B cell (primary cell): ENCODE measurements around the gene RNF181. TPM values are rescaled to one million over a fixed set of nuclear protein-coding genes. Genes with fewer than 3 reads are reported as not detected.

Experiments used
- ATAC-seq: fragments of 200-7000 bp; cut with Tn5 transposase; one replicate; pipeline ENCODE4 v1.10.0; 2021; ENCODE audit warnings: low read depth, mild to moderate bottlenecking, moderate number of reproducible peaks, moderate library complexity
- CTCF ChIA-PET: fragments of 350-600 bp; sonication (Branson Sonifier 250); formaldehyde crosslinking; loops from one replicate; lab custom pipeline; 2021; ENCODE audit warnings: antibody characterized with exemption, inconsistent platforms; lab: Charles Lee
- POLR2A ChIA-PET: fragments of 350-600 bp; sonication (Branson Sonifier 250); formaldehyde crosslinking; loops from one replicate; lab custom pipeline; 2021; ENCODE audit warnings: antibody characterized with exemption; lab: Charles Lee
- DNase-seq: peaks from one replicate; pipeline ENCODE4 v3.0.0; 2013
- H2AFZ ChIP-seq: 2 replicates; pipeline ENCODE4 v1.6.1; 2012; ENCODE audit warnings: mild to moderate bottlenecking, low read depth, low read length; ENCODE audit not compliant: insufficient read depth, poor library complexity, severe bottlenecking
- H3K27ac ChIP-seq, 2 donors: 1 replicate in 1 of 2; 2 replicates in 1 of 2; pipeline ENCODE4 v1.5.1; 2012 to 2013; ENCODE audit warnings: low read length in 2 of 2, mild to moderate bottlenecking in 2 of 2, moderate library complexity in 1 of 2
- H3K27me3 ChIP-seq, 4 experiments: fragments of 200-600 bp in 1 of 4; sonication (generic) in 1 of 4; replicated peaks in 1 of 4; 1 replicate in 2 of 4; 2 replicates in 2 of 4; pipeline versions ENCODE4 v1.6.1 to v1.7.0; 2013 to 2016; ENCODE audit warnings: low read length in 3 of 4, mild to moderate bottlenecking in 2 of 4, mixed read lengths in 1 of 4, moderate library complexity in 1 of 4; ENCODE audit not compliant: insufficient read depth in 4 of 4, control insufficient read depth in 3 of 4; ENCODE audit errors: control extremely low read depth in 1 of 4
- H3K36me3 ChIP-seq, 2 experiments: replicated peaks in 1 of 2; 1 replicate in 1 of 2; 2 replicates in 1 of 2; pipeline versions ENCODE4 v1.6.1 to v1.7.1; 2013; ENCODE audit warnings: low read length in 1 of 2; ENCODE audit not compliant: insufficient read depth in 2 of 2, control insufficient read depth in 1 of 2; ENCODE audit errors: control extremely low read depth in 1 of 2, extremely low read depth in 1 of 2
- H3K4me1 ChIP-seq, 2 donors: fragments of 200-600 bp in 1 of 2; sonication (generic) in 1 of 2; 1 replicate in 1 of 2; 2 replicates in 1 of 2; pipeline versions ENCODE4 v1.5.1 to v1.6.1; 2013 to 2017; ENCODE audit warnings: low read length in 2 of 2; ENCODE audit not compliant: control insufficient read depth in 2 of 2, insufficient read depth in 2 of 2
- H3K4me2 ChIP-seq: replicated peaks from 2 replicates; pipeline ENCODE3; 2012; ENCODE audit warnings: mild to moderate bottlenecking, low read depth, low read length; ENCODE audit not compliant: poor library complexity, severe bottlenecking
- H3K4me3 ChIP-seq, 5 experiments: fragments of 200-600 bp in 1 of 5; sonication (generic) in 1 of 5; 1 replicate in 3 of 5; 2 replicates in 2 of 5; pipeline versions ENCODE4 v1.5.1 to v1.7.0; 2011 to 2016; ENCODE audit warnings: low read length in 4 of 5, mild to moderate bottlenecking in 4 of 5, low read depth in 2 of 5, control low read depth in 1 of 5, moderate library complexity in 1 of 5; ENCODE audit not compliant: insufficient read depth in 1 of 5; ENCODE audit errors: control extremely low read depth in 1 of 5, extremely low read depth in 1 of 5
- H3K79me2 ChIP-seq: fragments of 200-600 bp; sonication (generic); one replicate; pipeline ENCODE4 v1.6.0; 2016; ENCODE audit warnings: low read length; ENCODE audit not compliant: control insufficient read depth, insufficient read depth
- H3K9ac ChIP-seq: fragments of 200-600 bp; sonication (generic); 2 replicates; pipeline ENCODE4 v1.6.1; 2017; ENCODE audit warnings: mild to moderate bottlenecking, low read length, moderate library complexity
- H3K9me3 ChIP-seq, 3 donors: one replicate each; pipeline versions ENCODE4 v1.6.1 to v1.7.1; 2013; ENCODE audit warnings: low read length in 2 of 3; ENCODE audit not compliant: control insufficient read depth in 2 of 3, insufficient read depth in 1 of 3; ENCODE audit errors: control extremely low read depth in 1 of 3
- H4K20me1 ChIP-seq: 2 replicates; pipeline ENCODE4 v1.6.0; 2012; ENCODE audit warnings: mild to moderate bottlenecking, low read length; ENCODE audit not compliant: insufficient read depth, control insufficient read depth, poor library complexity, severe bottlenecking
- H3K27ac Mint-ChIP-seq: one replicate; pipeline ENCODE4 v1.8.0; 2021; ENCODE audit warnings: mixed read lengths
- H3K27me3 Mint-ChIP-seq: one replicate; pipeline ENCODE4 v1.8.0; 2021; ENCODE audit warnings: mixed read lengths
- H3K4me1 Mint-ChIP-seq: one replicate; pipeline ENCODE4 v1.8.0; 2021; ENCODE audit warnings: mixed read lengths
- H3K4me3 Mint-ChIP-seq: one replicate; pipeline ENCODE4 v1.8.0; 2021; ENCODE audit warnings: mixed read lengths
- H3K9me3 Mint-ChIP-seq: one replicate; pipeline ENCODE4 v1.8.0; 2022; ENCODE audit warnings: mixed read lengths; ENCODE audit not compliant: insufficient read depth
- CTCF ChIP-seq: fragments of 200-600 bp; IDR thresholded peaks from one replicate; pipeline ENCODE4 v1.8.0; 2022; ENCODE audit warnings: antibody characterized with exemption, mild to moderate bottlenecking
- EZH2 ChIP-seq: IDR thresholded peaks from 2 replicates; pipeline ENCODE4 v1.6.1; 2012; ENCODE audit warnings: borderline replicate concordance, low read depth, mild to moderate bottlenecking, moderate library complexity, low read length; ENCODE audit not compliant: insufficient read depth, poor library complexity, severe bottlenecking
- WGBS: methylation state at CpG from one replicate; pipeline ENCODE4 v1.1.5; 2013; ENCODE audit warnings: missing lambda C conversion rate; ENCODE audit not compliant: insufficient coverage; 5-methylcytosine and 5-hydroxymethylcytosine counted together
- intact Hi-C: fragments of 100-400 bp; cut with micrococcal nuclease; formaldehyde crosslinking; loops from one replicate; pipeline ENCODE4 v1.10.0; 2022
- polyA plus RNA-seq: library from polyadenylated mRNA; depleted of rRNA; stranded (reverse); fragments of >200 nt; gene quantifications from 2 replicates; pipeline ENCODE4 v1.2.3, GENCODE V29; 2012
- total RNA-seq, 2 donors: library from RNA; stranded (reverse); fragments of 120-200 nt in 1 of 2; gene quantifications; 1 replicate in 1 of 2; 2 replicates in 1 of 2; pipeline versions ENCODE4 v1.2.3 to v1.2.4, GENCODE V29; 2013 to 2022

Gene RNF181
- total and polyA plus RNA-seq, 2 donors (not counting 1 experiment from before 2014, with no cell fraction given): 76.6 to 151 TPM

GRCh38 chr2:85584857-85585780 is 10.4 kb upstream of the RNF181 start:
- H3K4me3 Mint-ChIP-seq: peak overlapping the region; percentile 90
- TF ChIP-seq EZH2 (no peak), CTCF (no peak)
- peak overlapping the region; percentile 90 for H3K27ac Mint-ChIP-seq
- H3K27me3 Mint-ChIP-seq: no peaks in the 10 kb centered on the region
- ATAC-seq (peak; percentile 26), DNase-seq (peak; percentile 43)
- Histone ChIP-seq H3K27ac (peak overlapping the region in 1 of 2 donors; percentile 64), H3K4me1 (peaks cover 25 to 41% of the 10 kb centered on the region in 2 donors), H3K4me2 (peak overlapping the region; percentile 89), H3K4me3 (peak overlapping the region; percentile 34 to 70 (median 61)), H3K9ac (peak overlapping the region; percentile 68), H2AFZ (peak overlapping the region; percentile 80), H3K27me3 (no peaks in the 10 kb centered on the region), H3K36me3 (peaks cover 0 to 22% of the 10 kb centered on the region in 2 experiments), H3K9me3 (no peaks in the 10 kb centered on the region), H4K20me1 (peaks cover 4% of the 10 kb centered on the region), H3K79me2 (peaks cover 27% of the 10 kb centered on the region)
- no peaks in the 10 kb centered on the region for H3K9me3 Mint-ChIP-seq
- POLR2A ChIA-PET: interaction anchor here (0.5 to 1.9 kb wide), 3 partner anchors 11 to 13 kb away, joined by 4 to 8 read pairs (median 6); partner anchors contain the start of gene RNF181
- CTCF ChIA-PET: interaction anchor here (2.5 kb wide), 1 partner anchor 10 kb away, joined by 11 read pairs; the partner anchor contains the start of gene RNF181
- peaks cover 49% of the 10 kb centered on the region for H3K4me1 Mint-ChIP-seq
- 16% methylated on average over 5 of the region's 9 CpGs for WGBS
- intact Hi-C loops: loop anchor here (1.0 kb wide), 1 partner anchor 47 kb away; no protein-coding TSS in a partner anchor
